Stimulated activated CD8-positive, alpha-beta memory T cell treated with anti-CD3 and anti-CD28 coated beads, Interleukin-15, amount 100 ng/mL, for 1 hour (primary cell): ENCODE data around the gene MTARC1.

Experiments
- DNase-seq: peaks from one replicate; pipeline ENCODE4 v3.0.0-alpha.2; 2020; ENCODE audit warnings: low read depth

The MTARC1 gene

GRCh38 chr1:220770245-220770913, 16.3 kb upstream of the MTARC1 start:
- DNase-seq = no peak

- no peak for DNase-seq
Observed at GRCh38 chr1:220772846-220773245, 13.9 kb upstream of the MTARC1 start.

GRCh38 chr1:220775240-220775853, 11.4 kb upstream of the MTARC1 start:
- no peak for DNase-seq

GRCh38 chr1:220776254-220776653, 10.5 kb upstream of the MTARC1 start:
- DNase-seq = no peak

- peak; percentile 30 for DNase-seq
Observed at GRCh38 chr1:220776720-220777326, 9.9 kb upstream of the MTARC1 start.

- no peak for DNase-seq
Observed at GRCh38 chr1:220783453-220783852, 3.3 kb upstream of the MTARC1 start.

- DNase-seq = no peak
Observed at GRCh38 chr1:220784751-220785150, 2.0 kb upstream of the MTARC1 start.

- no peak for DNase-seq
Observed at GRCh38 chr1:220785166-220786056, 1.3 kb upstream of the MTARC1 start.

GRCh38 chr1:220786057-220786336, 716 bp upstream of the MTARC1 start:
- DNase-seq = no peak

- DNase-seq = no peak
Observed at GRCh38 chr1:220787069-220787619, 431 bp downstream of the MTARC1 start.

- DNase-seq = no peak
Observed at GRCh38 chr1:220788900-220789299, 2.2 kb downstream of the MTARC1 start.

GRCh38 chr1:220789532-220790147, 2.9 kb downstream of the MTARC1 start:
- DNase-seq = no peak

- no peak for DNase-seq
Observed at GRCh38 chr1:220791285-220791684, 4.6 kb downstream of the MTARC1 start.

GRCh38 chr1:220791956-220792355, 5.2 kb downstream of the MTARC1 start:
- DNase-seq = no peak

- no peak for DNase-seq
Observed at GRCh38 chr1:220796530-220796929, 9.8 kb downstream of the MTARC1 start.

GRCh38 chr1:220797044-220797443, 10.3 kb downstream of the MTARC1 start:
- DNase-seq = no peak

- no peak for DNase-seq
Observed at GRCh38 chr1:220797553-220797952, 10.8 kb downstream of the MTARC1 start.

GRCh38 chr1:220798338-220798737, 11.6 kb downstream of the MTARC1 start:
- DNase-seq = no peak

- DNase-seq = no peak
Observed at GRCh38 chr1:220800262-220800661, 13.5 kb downstream of the MTARC1 start.

- no peak for DNase-seq
Observed at GRCh38 chr1:220803401-220804201, 16.9 kb downstream of the MTARC1 start.

GRCh38 chr1:220804202-220804586, 17.5 kb downstream of the MTARC1 start:
- DNase-seq = no peak
